Peyer's patch (tissue), 4 donors: ENCODE results near the gene TEAD3.

ENCODE experiments used
- POLR2A ChIP-seq, 2 donors: fragments of 450-650 bp; IDR thresholded peaks; one replicate each; pipeline ENCODE4 v1.5.1; 2017; ENCODE audit warnings: antibody characterized with exemption in 2 of 2, mild to moderate bottlenecking in 2 of 2, moderate library complexity in 2 of 2
- TF ChIP-seq, protein P1 (sequence below), 6 experiments: fragments of 450-650 bp in 4 of 6; fragments of 200-600 bp in 2 of 6; sonication (generic) in 1 of 6; IDR thresholded peaks; one replicate each; pipeline ENCODE4 v1.5.1; 2017 to 2019; ENCODE audit warnings: antibody characterized with exemption in 6 of 6, mild to moderate bottlenecking in 3 of 6, moderate library complexity in 1 of 6

- no peak for TF ChIP-seq POLR2A (IDR thresholded peaks at IDR 0.05)
- TF ChIP-seq, protein P1, sequence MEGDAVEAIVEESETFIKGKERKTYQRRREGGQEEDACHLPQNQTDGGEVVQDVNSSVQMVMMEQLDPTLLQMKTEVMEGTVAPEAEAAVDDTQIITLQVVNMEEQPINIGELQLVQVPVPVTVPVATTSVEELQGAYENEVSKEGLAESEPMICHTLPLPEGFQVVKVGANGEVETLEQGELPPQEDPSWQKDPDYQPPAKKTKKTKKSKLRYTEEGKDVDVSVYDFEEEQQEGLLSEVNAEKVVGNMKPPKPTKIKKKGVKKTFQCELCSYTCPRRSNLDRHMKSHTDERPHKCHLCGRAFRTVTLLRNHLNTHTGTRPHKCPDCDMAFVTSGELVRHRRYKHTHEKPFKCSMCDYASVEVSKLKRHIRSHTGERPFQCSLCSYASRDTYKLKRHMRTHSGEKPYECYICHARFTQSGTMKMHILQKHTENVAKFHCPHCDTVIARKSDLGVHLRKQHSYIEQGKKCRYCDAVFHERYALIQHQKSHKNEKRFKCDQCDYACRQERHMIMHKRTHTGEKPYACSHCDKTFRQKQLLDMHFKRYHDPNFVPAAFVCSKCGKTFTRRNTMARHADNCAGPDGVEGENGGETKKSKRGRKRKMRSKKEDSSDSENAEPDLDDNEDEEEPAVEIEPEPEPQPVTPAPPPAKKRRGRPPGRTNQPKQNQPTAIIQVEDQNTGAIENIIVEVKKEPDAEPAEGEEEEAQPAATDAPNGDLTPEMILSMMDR (IDR thresholded peaks at IDR 0.05) = no peak
Observed at GRCh38 chr6:35469751-35470662, 26.9 kb downstream of the TEAD3 start.
